ENCODE results near the gene CRB1. TPM values are rescaled to one million over a fixed set of nuclear protein-coding genes. Genes with fewer than 3 reads are reported as not detected.

Gene CRB1
- total RNA-seq, 1 donor from 2014 or later = 2.6 TPM

DNA sequence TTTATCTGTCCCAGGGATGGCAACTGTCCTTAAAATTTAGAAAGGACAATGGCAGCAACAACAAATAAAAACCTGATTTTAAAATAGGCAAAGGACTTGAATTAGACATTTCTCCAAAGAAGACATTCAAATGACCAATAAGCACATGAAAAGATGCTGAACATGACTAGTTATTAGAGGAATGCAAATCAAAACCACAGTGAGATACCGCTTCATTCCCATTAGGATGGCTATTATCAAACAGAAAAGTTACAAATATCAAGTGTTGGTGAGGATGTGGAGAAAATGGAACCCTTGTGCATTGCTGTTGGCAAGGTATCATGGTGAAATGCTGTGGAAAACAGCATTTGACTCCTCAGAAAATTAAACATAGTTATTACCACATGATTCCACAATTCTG is 120.7 kb downstream of the CRB1 start:
- H3K4me1 Mint-ChIP-seq = peaks cover 25% of the 10 kb centered on the region
- H3K4me3 Mint-ChIP-seq = no peak overlapping the region
- Histone ChIP-seq H3K27me3 (no peaks in the 10 kb centered on the region), H3K4me2 (no peak overlapping the region), H3K27ac (no peak overlapping the region), H3K4me3 (no peak overlapping the region), H3K9ac (no peak overlapping the region), H2AFZ (replicated peaks) (no peak overlapping the region), H3K9me3 (ENCODE audit: low read depth) (no peaks in the 10 kb centered on the region), H3F3A (ENCODE audit: low read depth) (no peaks in the 10 kb centered on the region), H3K36me3 (no peaks in the 10 kb centered on the region), H3K4me1 (peaks cover 10% of the 10 kb centered on the region), H4K20me1 (ENCODE audit: low read depth) (no peaks in the 10 kb centered on the region), H3K79me2 (ENCODE audit: low read depth) (no peaks in the 10 kb centered on the region)
- TF ChIP-seq EZH2phosphoT487 (IDR thresholded peaks at IDR 0.05) = no peak
- TF ChIP-seq, protein P1, sequence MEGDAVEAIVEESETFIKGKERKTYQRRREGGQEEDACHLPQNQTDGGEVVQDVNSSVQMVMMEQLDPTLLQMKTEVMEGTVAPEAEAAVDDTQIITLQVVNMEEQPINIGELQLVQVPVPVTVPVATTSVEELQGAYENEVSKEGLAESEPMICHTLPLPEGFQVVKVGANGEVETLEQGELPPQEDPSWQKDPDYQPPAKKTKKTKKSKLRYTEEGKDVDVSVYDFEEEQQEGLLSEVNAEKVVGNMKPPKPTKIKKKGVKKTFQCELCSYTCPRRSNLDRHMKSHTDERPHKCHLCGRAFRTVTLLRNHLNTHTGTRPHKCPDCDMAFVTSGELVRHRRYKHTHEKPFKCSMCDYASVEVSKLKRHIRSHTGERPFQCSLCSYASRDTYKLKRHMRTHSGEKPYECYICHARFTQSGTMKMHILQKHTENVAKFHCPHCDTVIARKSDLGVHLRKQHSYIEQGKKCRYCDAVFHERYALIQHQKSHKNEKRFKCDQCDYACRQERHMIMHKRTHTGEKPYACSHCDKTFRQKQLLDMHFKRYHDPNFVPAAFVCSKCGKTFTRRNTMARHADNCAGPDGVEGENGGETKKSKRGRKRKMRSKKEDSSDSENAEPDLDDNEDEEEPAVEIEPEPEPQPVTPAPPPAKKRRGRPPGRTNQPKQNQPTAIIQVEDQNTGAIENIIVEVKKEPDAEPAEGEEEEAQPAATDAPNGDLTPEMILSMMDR (IDR thresholded peaks at IDR 0.05) = no peak
- TF ChIP-seq EZH2 (IDR thresholded peaks at IDR 0.05) = no peak
- no peak for DNase-seq (ENCODE audit: low spot score)
- no peaks in the 10 kb centered on the region for H3K9me3 Mint-ChIP-seq
- H3K27ac Mint-ChIP-seq = no peak overlapping the region
- H3K36me3 Mint-ChIP-seq = no peaks in the 10 kb centered on the region
- H3K27me3 Mint-ChIP-seq (ENCODE audit: insufficient read depth, low read depth) = no peaks in the 10 kb centered on the region

DNA sequence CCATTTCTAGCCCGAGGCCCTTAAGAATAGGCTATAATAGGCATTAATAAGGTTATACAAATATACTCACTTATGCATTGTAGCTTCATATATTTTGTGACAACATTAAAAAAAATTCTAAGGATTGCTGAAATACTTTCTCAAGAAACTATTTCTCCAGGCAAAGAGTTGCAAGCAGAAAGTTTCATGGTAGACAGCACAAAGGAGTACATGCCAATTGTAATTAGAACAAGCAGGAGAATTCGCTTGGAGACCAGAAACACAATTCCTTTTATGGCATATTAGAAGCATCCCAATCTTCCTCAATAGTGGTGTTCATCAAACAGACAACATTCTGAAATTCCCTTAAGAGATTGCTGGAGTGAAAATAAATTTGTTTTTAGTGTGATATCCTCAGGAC is 122.8 kb downstream of the CRB1 start:
- TF ChIP-seq, protein P1 (IDR thresholded peaks at IDR 0.05) = no peak
- H3F3A ChIP-seq (ENCODE audit: low read depth) = no peaks in the 10 kb centered on the region
- no peaks in the 10 kb centered on the region for H3K9me3 ChIP-seq (ENCODE audit: low read depth)
- no peak overlapping the region for H3K9ac ChIP-seq
- no peaks in the 10 kb centered on the region for H3K4me1 ChIP-seq
- no peak for DNase-seq (ENCODE audit: low spot score)
- H3K79me2 ChIP-seq (ENCODE audit: low read depth) = no peaks in the 10 kb centered on the region
- no peaks in the 10 kb centered on the region for H3K27me3 Mint-ChIP-seq (ENCODE audit: insufficient read depth, low read depth)
- no peaks in the 10 kb centered on the region for H3K9me3 Mint-ChIP-seq
- no peak overlapping the region for H3K4me3 Mint-ChIP-seq
- H3K4me3 ChIP-seq = no peak overlapping the region
- no peak overlapping the region for H3K27ac ChIP-seq
- H2AFZ ChIP-seq (replicated peaks) = no peak overlapping the region
- H3K36me3 ChIP-seq = no peaks in the 10 kb centered on the region
- no peaks in the 10 kb centered on the region for H3K36me3 Mint-ChIP-seq
- H4K20me1 ChIP-seq (ENCODE audit: low read depth) = no peaks in the 10 kb centered on the region
- H3K27ac Mint-ChIP-seq = no peak overlapping the region
- peaks cover 14% of the 10 kb centered on the region for H3K4me1 Mint-ChIP-seq
- no peaks in the 10 kb centered on the region for H3K27me3 ChIP-seq
- H3K4me2 ChIP-seq = no peak overlapping the region

DNA sequence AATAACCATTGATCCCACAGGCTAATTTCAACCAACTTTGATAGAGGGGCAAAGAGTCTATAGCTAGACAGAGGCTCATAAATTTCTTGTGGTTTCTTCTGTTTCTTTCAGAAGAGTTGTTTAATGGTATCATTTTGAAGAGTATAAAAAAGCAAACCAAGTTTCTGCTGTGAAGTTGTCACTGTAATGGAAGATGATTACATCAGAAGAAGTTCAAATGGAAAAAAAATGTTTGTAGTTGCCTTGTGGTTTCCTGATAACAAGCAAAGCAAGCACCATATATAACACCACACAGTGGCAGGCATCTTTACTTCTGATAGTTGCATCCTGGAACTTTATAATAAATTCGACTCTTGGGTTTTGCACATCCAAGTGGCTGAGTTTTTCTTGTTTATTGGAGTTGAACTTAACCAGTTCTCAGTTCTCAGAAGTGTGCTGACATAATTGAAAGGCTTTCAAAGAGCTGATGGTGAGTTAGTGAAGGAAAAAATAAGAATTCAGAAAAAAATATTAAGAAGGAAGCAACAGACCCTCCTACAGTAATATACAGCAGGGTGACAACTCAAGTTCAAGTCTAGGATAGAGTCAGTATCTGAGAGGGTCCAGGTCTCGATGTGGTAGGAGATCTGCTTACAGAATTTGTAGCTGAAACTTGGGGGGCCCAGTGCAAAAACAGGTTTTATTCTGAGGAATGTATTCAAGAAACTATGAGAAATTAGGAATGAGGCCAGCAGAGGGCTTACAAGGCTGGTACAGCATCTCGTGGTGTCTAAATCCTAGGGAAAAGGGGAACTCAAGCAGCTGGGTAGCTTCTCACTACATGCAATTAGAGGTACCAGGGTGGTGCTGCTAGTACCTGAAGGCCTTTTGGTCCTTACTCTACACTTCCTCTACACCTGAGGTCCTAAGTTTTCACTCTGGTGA is 123.5 kb downstream of the CRB1 start:
- no peak overlapping the region for H2AFZ ChIP-seq (replicated peaks)
- H3K27ac Mint-ChIP-seq = no peak overlapping the region
- H3K4me2 ChIP-seq = no peak overlapping the region
- no peaks in the 10 kb centered on the region for H3K9me3 Mint-ChIP-seq
- no peaks in the 10 kb centered on the region for H3K36me3 Mint-ChIP-seq
- no peaks in the 10 kb centered on the region for H4K20me1 ChIP-seq (ENCODE audit: low read depth)
- no peaks in the 10 kb centered on the region for H3K9me3 ChIP-seq (ENCODE audit: low read depth)
- no peaks in the 10 kb centered on the region for H3K79me2 ChIP-seq (ENCODE audit: low read depth)
- no peaks in the 10 kb centered on the region for H3K4me1 ChIP-seq
- peak; percentile 13 for DNase-seq (ENCODE audit: low spot score)
- no peak overlapping the region for H3K4me3 ChIP-seq
- H3K9ac ChIP-seq = no peak overlapping the region
- H3K27me3 ChIP-seq = no peaks in the 10 kb centered on the region
- H3K4me1 Mint-ChIP-seq = peaks cover 12% of the 10 kb centered on the region
- no peak overlapping the region for H3K27ac ChIP-seq
- no peaks in the 10 kb centered on the region for H3K36me3 ChIP-seq
- H3F3A ChIP-seq (ENCODE audit: low read depth) = no peaks in the 10 kb centered on the region
- no peak for TF ChIP-seq EZH2phosphoT487 (IDR thresholded peaks at IDR 0.05)
- TF ChIP-seq, protein P1 (IDR thresholded peaks at IDR 0.05) = peak; percentile 18
- TF ChIP-seq EZH2 (IDR thresholded peaks at IDR 0.05) = no peak
- no peaks in the 10 kb centered on the region for H3K27me3 Mint-ChIP-seq (ENCODE audit: insufficient read depth, low read depth)
- no peak overlapping the region for H3K4me3 Mint-ChIP-seq

Measured in neural progenitor cell (in vitro differentiated cells).